ENCODE measurements around the gene INPP5E. TPM values are rescaled to one million over a fixed set of nuclear protein-coding genes. Genes with fewer than 3 reads are reported as not detected.

The INPP5E gene
- total RNA-seq, 1 donor from 2014 or later, result 29.6 TPM

DNA sequence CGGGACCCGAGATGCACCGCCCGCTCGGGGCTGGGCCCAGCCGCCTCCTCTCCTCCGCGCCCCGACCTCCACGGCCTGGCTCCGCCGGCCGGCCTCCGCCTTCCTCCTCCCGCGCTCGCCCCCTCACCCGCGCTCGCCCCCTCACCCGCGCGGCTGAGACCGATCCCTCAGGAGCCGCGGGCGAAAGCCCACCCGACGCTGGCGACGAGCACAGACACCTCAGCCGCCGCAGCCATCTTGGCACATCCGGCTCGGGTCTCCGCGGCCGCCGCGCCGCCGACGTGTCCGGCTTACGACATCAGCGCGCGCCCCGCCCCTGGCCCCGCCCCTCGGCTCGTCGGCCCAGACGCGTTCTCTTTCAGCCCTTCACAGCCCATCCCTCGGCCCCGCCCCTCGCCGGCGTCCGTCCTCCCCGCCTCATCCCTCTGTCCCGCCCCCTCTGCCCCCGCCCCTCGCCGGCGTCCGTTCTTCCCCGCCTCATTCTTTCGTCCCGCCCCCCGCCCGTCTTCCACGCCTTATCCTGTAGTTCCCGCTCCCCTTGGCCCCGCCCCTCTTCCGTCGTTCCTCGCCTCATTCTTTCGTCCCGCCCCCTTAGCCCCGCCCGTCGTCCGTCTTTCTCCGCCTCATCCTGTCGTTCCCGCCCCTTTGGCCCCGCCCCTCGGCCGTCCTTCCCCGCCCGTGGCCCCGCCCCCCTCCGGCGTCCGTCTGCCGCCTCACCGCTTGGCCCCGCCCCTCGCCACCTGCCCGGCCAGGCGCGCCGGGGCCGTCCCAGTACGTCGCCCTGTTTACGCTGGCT lies 43.3 kb upstream of the INPP5E start, which contains the start of gene SEC16A:
Gene SEC16A (minus strand): TSS at position 248 of the 796 bp plus-strand sequence. CDS start 5,425 bp downstream, outside the sequence.
- H3K4me3 Mint-ChIP-seq, result peak within 1 kb of the TSS; percentile 94
- peak within 1 kb of the TSS; percentile 99 for H3K27ac Mint-ChIP-seq (ENCODE audit: unreplicated experiment)
- H3K4me1 Mint-ChIP-seq, result peaks cover 43% of the 10 kb centered on the region
- no peaks in the 10 kb centered on the region for H3K36me3 Mint-ChIP-seq (ENCODE audit: low read depth)
- H3K27me3 Mint-ChIP-seq (ENCODE audit: low read depth), result peaks cover 2% of the 10 kb centered on the region
- peak; percentile 99 for DNase-seq (ENCODE audit: low read depth, low spot score)
- no peaks in the 10 kb centered on the region for H3K9me3 Mint-ChIP-seq
- TF ChIP-seq, protein P1, sequence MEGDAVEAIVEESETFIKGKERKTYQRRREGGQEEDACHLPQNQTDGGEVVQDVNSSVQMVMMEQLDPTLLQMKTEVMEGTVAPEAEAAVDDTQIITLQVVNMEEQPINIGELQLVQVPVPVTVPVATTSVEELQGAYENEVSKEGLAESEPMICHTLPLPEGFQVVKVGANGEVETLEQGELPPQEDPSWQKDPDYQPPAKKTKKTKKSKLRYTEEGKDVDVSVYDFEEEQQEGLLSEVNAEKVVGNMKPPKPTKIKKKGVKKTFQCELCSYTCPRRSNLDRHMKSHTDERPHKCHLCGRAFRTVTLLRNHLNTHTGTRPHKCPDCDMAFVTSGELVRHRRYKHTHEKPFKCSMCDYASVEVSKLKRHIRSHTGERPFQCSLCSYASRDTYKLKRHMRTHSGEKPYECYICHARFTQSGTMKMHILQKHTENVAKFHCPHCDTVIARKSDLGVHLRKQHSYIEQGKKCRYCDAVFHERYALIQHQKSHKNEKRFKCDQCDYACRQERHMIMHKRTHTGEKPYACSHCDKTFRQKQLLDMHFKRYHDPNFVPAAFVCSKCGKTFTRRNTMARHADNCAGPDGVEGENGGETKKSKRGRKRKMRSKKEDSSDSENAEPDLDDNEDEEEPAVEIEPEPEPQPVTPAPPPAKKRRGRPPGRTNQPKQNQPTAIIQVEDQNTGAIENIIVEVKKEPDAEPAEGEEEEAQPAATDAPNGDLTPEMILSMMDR (conservative IDR thresholded peaks at IDR 0.05), result no peak

DNA sequence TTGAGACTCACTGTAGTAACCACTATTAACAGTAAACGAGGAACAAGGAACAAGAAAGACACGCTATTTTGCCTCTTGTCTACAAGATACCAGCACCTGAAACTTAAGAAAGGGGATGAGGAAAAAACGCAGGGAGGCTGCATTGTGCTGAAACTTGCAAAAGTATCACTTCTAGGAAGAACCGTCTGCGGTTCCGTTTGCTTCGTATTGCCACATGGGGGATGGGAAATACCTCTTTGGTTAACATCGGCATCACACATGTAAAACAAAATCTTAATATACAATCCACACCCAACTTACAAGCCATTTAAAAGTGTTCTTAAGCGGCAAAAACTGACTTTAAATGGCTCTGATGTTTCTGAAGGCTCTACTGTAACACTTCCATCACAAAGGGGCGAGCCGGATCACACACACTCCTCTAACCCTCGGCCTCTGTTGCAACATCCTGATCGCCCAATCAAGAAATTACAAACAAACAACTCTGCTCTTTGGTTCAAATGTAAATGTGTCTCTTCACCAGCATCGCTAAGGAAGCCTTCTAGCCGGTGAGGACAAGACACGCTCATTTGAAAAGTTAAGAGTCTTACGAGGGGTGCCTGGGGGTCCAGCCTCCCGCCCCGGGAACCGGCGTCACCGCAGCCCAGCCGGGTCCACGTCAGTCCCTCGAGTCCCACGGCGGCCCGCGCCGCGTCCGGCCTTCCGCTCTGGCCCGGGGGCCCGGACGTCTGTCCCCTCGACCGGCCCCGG lies 42.6 kb upstream of the INPP5E start:
- no peak for DNase-seq (ENCODE audit: low read depth, low spot score)
- Mint-ChIP-seq H3K27ac (ENCODE audit: unreplicated experiment) (peak overlapping the region; percentile 96), H3K4me3 (peak overlapping the region; percentile 93), H3K36me3 (ENCODE audit: low read depth) (peaks cover 2% of the 10 kb centered on the region), H3K9me3 (no peaks in the 10 kb centered on the region), H3K4me1 (peaks cover 43% of the 10 kb centered on the region), H3K27me3 (ENCODE audit: low read depth) (peaks cover 2% of the 10 kb centered on the region)
- TF ChIP-seq, protein P1 (conservative IDR thresholded peaks at IDR 0.05), result no peak

DNA sequence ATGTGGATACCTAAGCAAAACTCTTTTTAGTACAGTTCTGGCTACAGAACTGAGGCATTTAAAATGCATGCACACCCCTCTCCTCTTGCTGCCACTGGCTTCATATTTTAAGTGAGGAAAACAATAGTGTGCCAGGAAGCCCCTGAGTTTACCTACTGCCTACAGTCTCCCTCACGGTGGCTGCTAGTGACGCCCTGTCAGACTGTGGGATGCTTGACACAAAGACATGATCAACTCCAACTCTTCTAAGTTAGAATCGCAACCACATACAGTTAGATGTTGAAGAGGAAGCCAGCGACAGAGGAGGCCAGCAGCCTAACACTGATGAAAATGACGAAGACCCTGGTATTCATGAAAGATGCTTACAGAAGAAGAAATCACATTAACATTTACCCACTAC lies 41.9 kb upstream of the INPP5E start:
- peaks cover 2% of the 10 kb centered on the region for H3K27me3 Mint-ChIP-seq (ENCODE audit: low read depth)
- no peak for DNase-seq (ENCODE audit: low read depth, low spot score)
- H3K4me3 Mint-ChIP-seq, result peak overlapping the region; percentile 93
- TF ChIP-seq, protein P1 (conservative IDR thresholded peaks at IDR 0.05), result no peak
- H3K36me3 Mint-ChIP-seq (ENCODE audit: low read depth), result peaks cover 2% of the 10 kb centered on the region
- H3K9me3 Mint-ChIP-seq, result no peaks in the 10 kb centered on the region
- peak overlapping the region; percentile 96 for H3K27ac Mint-ChIP-seq (ENCODE audit: unreplicated experiment)
- H3K4me1 Mint-ChIP-seq, result peaks cover 42% of the 10 kb centered on the region

DNA sequence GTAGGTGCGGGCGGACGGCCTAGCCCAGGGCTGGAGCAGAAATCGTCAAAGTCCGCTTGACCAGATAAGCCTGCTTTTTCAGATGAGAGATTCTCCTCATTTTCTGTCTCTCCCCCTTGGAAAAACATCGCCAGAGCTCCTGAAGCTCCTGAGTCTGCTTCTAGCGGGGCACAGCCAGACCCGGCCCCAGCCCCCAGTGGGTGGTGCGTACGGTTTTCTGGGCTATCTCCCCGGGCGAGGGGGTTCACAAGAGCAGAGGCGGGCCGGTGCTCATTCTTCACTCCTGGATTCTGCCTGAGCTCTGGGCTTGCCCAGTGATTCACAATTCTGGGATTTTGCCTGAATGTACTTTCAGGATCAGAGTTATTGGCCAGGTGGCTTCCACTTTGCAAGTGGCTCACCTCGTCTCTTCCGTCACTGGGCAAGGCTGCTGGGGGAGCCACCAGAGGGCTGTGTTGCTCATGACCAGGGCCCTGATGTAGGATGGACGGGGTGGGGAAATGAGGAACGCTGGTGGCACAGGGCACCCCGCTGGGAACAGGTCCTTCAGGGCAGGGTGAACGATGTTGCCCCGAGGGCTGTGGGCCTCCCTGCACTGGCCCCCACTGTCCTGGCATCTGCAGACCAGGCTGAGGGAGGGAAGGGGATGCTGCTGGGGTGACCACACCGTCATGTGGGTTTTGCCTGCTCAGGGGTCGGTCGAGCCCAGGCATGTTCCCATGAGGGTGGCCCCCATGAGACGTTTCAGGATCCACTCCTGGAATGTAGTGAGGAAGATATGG lies 36.9 kb upstream of the INPP5E start:
- TF ChIP-seq, protein P1 (conservative IDR thresholded peaks at IDR 0.05), result no peak
- H3K36me3 Mint-ChIP-seq (ENCODE audit: low read depth), result peaks cover 2% of the 10 kb centered on the region

More for the DNA sequence above, 36.9 kb upstream of the INPP5E start:
- Mint-ChIP-seq H3K9me3 (no peaks in the 10 kb centered on the region), H3K27me3 (ENCODE audit: low read depth) (no peaks in the 10 kb centered on the region), H3K4me3 (no peak overlapping the region), H3K27ac (ENCODE audit: unreplicated experiment) (peak overlapping the region; percentile 57), H3K4me1 (peaks cover 13% of the 10 kb centered on the region)
- no peak for DNase-seq (ENCODE audit: low read depth, low spot score)
